NT2/D1 (cell line): ENCODE results near the gene CDK14.

Experiments
- SUZ12 ChIP-seq: IDR thresholded peaks from 2 replicates; pipeline ENCODE4 v1.6.1; 2011; ENCODE audit not compliant: insufficient read length, insufficient read depth; ENCODE audit errors: extremely low read depth
- YY1 ChIP-seq: IDR thresholded peaks from 2 replicates; pipeline ENCODE4 v1.6.1; 2011; ENCODE audit not compliant: insufficient read length, insufficient read depth
- ZNF274 ChIP-seq: IDR thresholded peaks from 2 replicates; pipeline ENCODE4 v1.6.1; 2011; ENCODE audit warnings: mild to moderate bottlenecking, low read depth, low read length

DNA sequence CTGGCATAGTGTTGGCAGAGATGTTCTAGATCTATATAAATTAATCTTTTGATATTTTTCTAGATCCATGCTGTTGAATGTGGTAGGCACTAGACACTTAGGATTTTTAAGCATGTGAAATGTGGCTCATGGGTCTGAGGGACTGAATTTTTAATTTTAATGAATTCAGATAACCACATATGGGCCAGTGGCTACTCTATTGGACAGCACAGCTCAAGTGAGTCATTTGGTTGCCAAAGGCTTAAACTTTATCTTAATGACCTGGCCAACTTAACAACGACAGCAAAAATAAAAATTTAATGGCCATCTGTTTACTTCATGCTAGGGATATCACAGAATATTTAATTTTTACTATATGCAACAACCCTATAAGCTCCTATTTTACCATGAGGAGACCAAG lies 61.4 kb downstream of the CDK14 start:
- no peak for TF ChIP-seq YY1
- no peak for TF ChIP-seq SUZ12
- no peak for TF ChIP-seq ZNF274
